ENCODE data around the gene ELF3. TPM values are rescaled to one million over a fixed set of nuclear protein-coding genes. Genes with fewer than 3 reads are reported as not detected.

Gene ELF3
- total and polyA plus RNA-seq, 2 of the 4 experiments (the other 2 are of a cell fraction) = under 0.01 to 0.38 TPM

DNA sequence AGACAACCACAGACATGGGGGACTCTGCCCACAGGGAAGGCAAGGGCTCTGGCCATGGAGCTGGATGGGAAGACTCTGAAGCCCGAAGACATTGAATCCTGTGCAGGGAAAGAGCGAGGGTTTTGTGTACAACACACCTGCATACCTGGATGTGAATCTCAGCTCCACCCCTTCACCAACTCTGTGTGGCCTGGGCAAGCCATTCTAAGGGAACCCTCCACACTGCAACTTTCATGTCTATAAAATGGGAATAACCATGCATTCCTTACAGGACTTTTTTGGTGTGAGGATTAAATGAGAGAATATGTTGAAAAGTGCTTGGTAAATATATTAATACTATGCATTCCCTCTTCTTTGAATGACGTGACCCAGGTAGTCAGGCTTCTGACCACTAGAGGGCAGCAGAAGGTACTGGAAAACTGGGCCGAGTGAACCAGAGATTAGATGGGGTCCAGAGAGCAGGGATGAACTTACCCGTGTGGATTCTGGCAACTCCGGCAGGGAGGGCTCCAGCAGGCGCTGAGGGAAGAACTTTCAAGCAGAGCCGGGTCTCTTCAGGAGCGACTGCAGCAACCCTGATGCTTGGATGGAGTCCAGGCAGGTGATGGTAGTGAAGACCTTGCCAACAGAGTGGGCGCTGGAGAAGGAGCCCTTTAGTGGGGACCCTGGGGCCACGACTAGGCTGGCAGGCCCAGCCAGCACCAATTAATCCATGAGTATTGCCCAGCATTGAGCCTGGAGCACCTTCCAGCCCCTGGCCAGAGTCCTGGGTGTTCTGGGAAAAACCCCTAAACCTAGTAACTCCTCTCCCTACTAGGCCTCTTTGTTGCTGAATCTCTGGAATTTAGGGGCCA is 834 bp upstream of the ELF3 start:
- intact Hi-C loops (cut with micrococcal nuclease) = loop anchor here (1.0 to 5.0 kb wide), 2 partner anchors 110 to 128 kb away; no protein-coding TSS in a partner anchor
- no peaks in the 10 kb centered on the region; the same call in 1 of the 2 replicates for H3K9me1 ChIP-seq (ENCODE audit: insufficient read depth, low read length)

More for the DNA sequence above, 834 bp upstream of the ELF3 start:
- Histone ChIP-seq H4K8ac (ENCODE audit: low read depth in 2 of 2, low read length in 2 of 2) (no peak overlapping the region), H4K91ac (ENCODE audit: insufficient read depth, low read depth, low read length) (no peak overlapping the region), H3K4me2 (ENCODE audit: low read depth, low read length) (no peak overlapping the region), H3K4me1 (ENCODE audit: control insufficient read depth, insufficient read depth, low read length) (peaks cover 2% of the 10 kb centered on the region; the same call in 1 of the 2 replicates), H3K56ac (ENCODE audit: extremely low read depth, insufficient read depth, low read length) (no peak overlapping the region), H3K9me3 (ENCODE audit: control insufficient read depth, insufficient read depth, low read length) (no peaks in the 10 kb centered on the region), H2AK9ac (replicated peaks; ENCODE audit: low read depth, low read length, poor library complexity) (peak overlapping the region; percentile 87), H3K4ac (ENCODE audit: low read depth, low read length) (no peak overlapping the region), H2BK15ac (ENCODE audit: low read depth, low read length) (no peak overlapping the region), H3K27ac (ENCODE audit: insufficient read depth, low read length) (no peak overlapping the region), H2AFZ (replicated peaks; ENCODE audit: low read length, poor library complexity) (peak overlapping the region; percentile 54), H4K5ac (ENCODE audit: low read depth, low read length) (no peak overlapping the region), H3K36me3 (ENCODE audit: control insufficient read depth, insufficient read depth, low read length) (peaks cover 12% of the 10 kb centered on the region), H2BK5ac (ENCODE audit: low read depth, low read length, poor library complexity, severe bottlenecking) (no peak overlapping the region), H3K14ac (replicated peaks; ENCODE audit: low read depth, low read length) (no peak overlapping the region), H4K20me1 (ENCODE audit: insufficient read depth, low read length) (no peaks in the 10 kb centered on the region), H3K79me1 (ENCODE audit: low read depth in 1 of 2, low read length in 2 of 2) (no peaks in the 10 kb centered on the region), H3K23ac (ENCODE audit: low read depth, low read length) (no peak overlapping the region), H3K18ac (ENCODE audit: low read depth, low read length) (no peak overlapping the region), H3K9ac (ENCODE audit: low read depth, low read length) (no peak overlapping the region), H2AK5ac (ENCODE audit: low read depth, low read length) (peak overlapping the region; percentile 47; the same call in 1 of the 2 replicates), H3K27me3 (ENCODE audit: control insufficient read depth, insufficient read depth, low read length) (0 out of 2 replicates have a peak, but pooled peaks cover 2% of the 10 kb centered on the region), H3K4me3 (ENCODE audit: insufficient read depth, low read depth, low read length) (no peak overlapping the region), H2BK120ac (ENCODE audit: low read depth, low read length) (no peak overlapping the region), H2BK20ac (ENCODE audit: low read depth, low read length) (no peak overlapping the region)
- no TSS peak for BruUV-seq (replicated peaks)
- ATAC-seq (ENCODE audit: low read depth) = peak; percentile 89
- peak; percentile 76 for DNase-seq
- 5% methylated on average over 3 of the region's 11 CpGs; no CpG with 5 or more reads in 1 of the 2 experiments for WGBS, 2 experiments (ENCODE audit: extremely low coverage in 2 of 2, insufficient read length in 1 of 2)
- TF ChIP-seq MAZ (IDR thresholded peaks at IDR 0.05; ENCODE audit: borderline replicate concordance, low read depth, low read length) (0 out of 2 replicates have a peak, but pooled peaks have one; percentile 47), SMC3 (IDR thresholded peaks at IDR 0.05; ENCODE audit: low read depth, low read length) (peak; percentile 98), MAFK (IDR thresholded peaks at IDR 0.05; ENCODE audit: low read depth, low read length) (no peak), RAD21 (IDR thresholded peaks at IDR 0.05; ENCODE audit: low read length) (peak; percentile 91)
- TF ChIP-seq, protein P1, sequence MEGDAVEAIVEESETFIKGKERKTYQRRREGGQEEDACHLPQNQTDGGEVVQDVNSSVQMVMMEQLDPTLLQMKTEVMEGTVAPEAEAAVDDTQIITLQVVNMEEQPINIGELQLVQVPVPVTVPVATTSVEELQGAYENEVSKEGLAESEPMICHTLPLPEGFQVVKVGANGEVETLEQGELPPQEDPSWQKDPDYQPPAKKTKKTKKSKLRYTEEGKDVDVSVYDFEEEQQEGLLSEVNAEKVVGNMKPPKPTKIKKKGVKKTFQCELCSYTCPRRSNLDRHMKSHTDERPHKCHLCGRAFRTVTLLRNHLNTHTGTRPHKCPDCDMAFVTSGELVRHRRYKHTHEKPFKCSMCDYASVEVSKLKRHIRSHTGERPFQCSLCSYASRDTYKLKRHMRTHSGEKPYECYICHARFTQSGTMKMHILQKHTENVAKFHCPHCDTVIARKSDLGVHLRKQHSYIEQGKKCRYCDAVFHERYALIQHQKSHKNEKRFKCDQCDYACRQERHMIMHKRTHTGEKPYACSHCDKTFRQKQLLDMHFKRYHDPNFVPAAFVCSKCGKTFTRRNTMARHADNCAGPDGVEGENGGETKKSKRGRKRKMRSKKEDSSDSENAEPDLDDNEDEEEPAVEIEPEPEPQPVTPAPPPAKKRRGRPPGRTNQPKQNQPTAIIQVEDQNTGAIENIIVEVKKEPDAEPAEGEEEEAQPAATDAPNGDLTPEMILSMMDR (conservative IDR thresholded peaks at IDR 0.05; ENCODE audit: low read depth, low read length) = peak; percentile 94
- ChIA-PET CTCF (no interaction called here), POLR2A (ENCODE audit: unreplicated experiment) (no interaction called here)
- dilution Hi-C loops (cut with HindIII; ENCODE audit: low sequenced_read_pairs, unreplicated experiment) = no loop called here
- in situ Hi-C loops (cut with MboI; ENCODE audit: low sequenced_read_pairs) = loop anchor here (5.0 kb wide), 1 partner anchor 108 kb away; no protein-coding TSS in a partner anchor
